SK-N-SH treated with all-trans-retinoic acid at 6 μM for 48 hours (cell line): ENCODE results near the gene RO60.

Experiments used
- GLIS3 ChIP-seq: fragments of 250-450 bp; sonication (Bioruptor Pico); IDR thresholded peaks from 2 replicates; pipeline ENCODE4 v1.5.0; 2020; ENCODE audit warnings: mild to moderate bottlenecking, moderate library complexity
- PATZ1 ChIP-seq: fragments of 250-450 bp; sonication (Bioruptor Pico); IDR thresholded peaks from 2 replicates; pipeline ENCODE4 v1.8.0; 2020; ENCODE audit warnings: mild to moderate bottlenecking, moderate library complexity, borderline replicate concordance
- ZFP3 ChIP-seq: fragments of 250-450 bp; sonication (Bioruptor Pico); IDR thresholded peaks from 2 replicates; pipeline ENCODE4 v1.5.0; 2020; ENCODE audit warnings: mild to moderate bottlenecking, moderate library complexity
- ZFP30 ChIP-seq: fragments of 450-650 bp; formaldehyde crosslinking; IDR thresholded peaks from 2 replicates; pipeline ENCODE4 v1.5.0; 2022; ENCODE audit warnings: mild to moderate bottlenecking, moderate library complexity
- ZNF565 ChIP-seq: fragments of 450-650 bp; formaldehyde crosslinking; conservative IDR thresholded peaks from 2 replicates; pipeline ENCODE4 v1.5.0; 2020; ENCODE audit warnings: low read depth, mild to moderate bottlenecking, moderate library complexity

- TF ChIP-seq ZFP3 (CRISPR knock-in tag) = no peak
- TF ChIP-seq ZNF565 (CRISPR knock-in tag) = no peak
- TF ChIP-seq PATZ1 (CRISPR knock-in tag) = no peak
- TF ChIP-seq GLIS3 (CRISPR knock-in tag) = no peak
- no peak for TF ChIP-seq ZFP30
These were observed 6.5 kb downstream of the RO60 start for GRCh38 chr1:193065954-193066353.
